ENCODE measurements around the gene TIAM1.

Gene TIAM1

DNA sequence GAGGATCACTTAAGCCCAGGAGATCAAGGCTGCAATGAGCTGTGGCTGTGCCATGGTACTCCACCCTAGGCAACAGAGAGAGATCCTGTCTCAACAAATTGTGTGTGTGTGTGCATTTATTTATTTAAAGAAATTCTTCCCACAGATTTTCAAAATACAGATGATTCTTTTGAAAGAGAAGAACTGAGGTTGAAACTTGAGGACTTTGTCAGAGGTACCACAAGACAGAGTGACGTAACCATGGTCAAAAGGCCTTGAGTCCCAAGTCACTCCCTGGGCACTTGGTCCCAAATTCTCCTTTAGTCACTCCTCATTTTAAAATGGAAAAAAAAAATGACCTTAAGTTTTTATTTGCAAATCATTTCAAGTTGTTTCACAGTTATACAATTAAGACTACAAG is 57.4 kb downstream of the TIAM1 start:
- no peak for DNase-seq (ENCODE audit: low read depth in 1 of 2, low spot score in 1 of 2)

GRCh38 chr21:31284797-31285397 is 59.2 kb downstream of the TIAM1 start:
- DNase-seq (ENCODE audit: low read depth in 1 of 2, low spot score in 1 of 2) = no peak

- DNase-seq (ENCODE audit: low read depth in 1 of 2, low spot score in 1 of 2) = no peak
These were observed 61.0 kb downstream of the TIAM1 start for GRCh38 chr21:31283025-31283424.

DNA sequence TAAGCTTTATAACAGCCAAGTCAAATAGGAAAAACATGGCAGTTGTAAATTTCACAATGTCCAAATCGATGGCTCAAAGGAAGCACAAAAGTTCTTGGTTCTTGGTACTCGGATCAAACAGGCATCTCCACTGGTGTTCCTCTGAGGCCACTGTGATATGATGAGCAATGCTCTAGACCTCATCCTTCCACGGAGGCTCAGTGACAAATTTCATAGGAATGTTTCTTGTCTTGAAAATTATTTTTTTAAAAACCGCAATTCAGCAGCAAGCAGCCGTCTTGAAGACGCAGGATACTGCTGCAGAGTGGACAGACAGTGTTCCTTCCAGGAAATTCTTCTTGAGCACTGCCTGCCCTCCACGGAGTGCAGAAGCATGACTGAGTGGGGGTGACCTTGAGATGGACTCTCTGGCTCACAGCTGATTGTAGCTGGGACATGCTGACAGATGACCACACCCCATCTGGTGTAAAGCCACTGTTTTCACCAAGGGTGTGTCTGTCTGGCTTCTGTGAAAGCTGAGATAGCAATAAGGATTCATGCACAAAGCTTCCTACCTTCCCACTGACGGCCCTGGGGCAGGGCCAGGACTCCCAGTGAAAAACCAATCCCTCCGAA is 61.9 kb downstream of the TIAM1 start:
- no peak for DNase-seq (ENCODE audit: low read depth in 1 of 2, low spot score in 1 of 2)

GRCh38 chr21:31281561-31281960 is 62.5 kb downstream of the TIAM1 start:
- no peak for DNase-seq (ENCODE audit: low read depth in 1 of 2, low spot score in 1 of 2)

GRCh38 chr21:31279986-31280385 is 64.1 kb downstream of the TIAM1 start:
- DNase-seq (ENCODE audit: low read depth in 1 of 2, low spot score in 1 of 2) = no peak

- DNase-seq (ENCODE audit: low read depth in 1 of 2, low spot score in 1 of 2) = no peak
These were observed 64.8 kb downstream of the TIAM1 start for GRCh38 chr21:31279214-31279613.

DNA sequence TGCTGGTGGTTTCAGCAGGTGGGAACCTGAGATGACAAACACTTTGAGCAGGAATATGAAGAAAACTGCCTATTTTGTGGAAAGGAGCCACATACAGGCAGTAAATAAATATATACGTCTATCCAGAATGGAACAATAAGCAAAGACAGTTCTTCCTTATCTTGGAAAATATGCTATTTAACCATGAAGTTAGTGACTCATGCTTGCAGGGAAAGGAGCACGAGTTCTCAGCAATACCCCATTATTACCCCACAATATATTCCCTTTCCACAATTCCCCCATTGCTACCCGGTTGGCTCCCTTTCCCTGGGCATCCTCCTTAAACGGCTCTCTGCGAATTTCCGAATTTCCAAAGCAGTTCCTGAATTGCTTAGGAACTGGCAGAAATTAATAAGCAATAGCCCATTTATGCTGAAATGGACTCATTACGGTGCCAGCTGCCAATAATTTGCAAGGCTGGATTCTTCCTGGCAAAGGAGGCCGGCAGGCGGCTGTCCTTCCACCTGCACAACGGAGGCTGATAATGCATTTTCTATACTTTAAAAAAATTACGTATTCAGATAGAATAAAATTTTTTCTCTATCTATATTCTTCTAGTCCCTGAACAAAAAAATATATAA is 65.4 kb downstream of the TIAM1 start:
- DNase-seq (ENCODE audit: low read depth in 1 of 2, low spot score in 1 of 2) = no peak

GRCh38 chr21:31276663-31277062 is 67.4 kb downstream of the TIAM1 start:
- DNase-seq (ENCODE audit: low read depth in 1 of 2, low spot score in 1 of 2) = no peak

DNA sequence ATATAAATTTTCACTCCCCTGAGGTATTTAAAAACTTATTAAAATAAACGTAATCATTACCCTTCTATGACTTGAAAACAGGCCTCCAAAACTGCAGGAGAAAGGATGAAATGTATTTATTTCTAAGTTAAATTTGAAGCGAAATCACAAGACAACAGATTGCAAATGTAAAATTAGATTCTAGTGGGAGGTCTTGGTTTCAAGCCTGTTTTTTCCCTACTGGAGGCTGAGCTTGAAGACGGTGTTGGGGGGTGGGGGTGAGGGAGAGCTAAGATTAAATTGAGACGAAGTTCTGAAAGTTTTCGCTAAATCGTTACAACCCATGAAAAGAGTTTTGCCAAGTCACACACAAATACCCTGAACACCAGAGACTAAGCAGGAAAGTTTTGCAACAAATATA is 68.2 kb downstream of the TIAM1 start:
- no peak for DNase-seq (ENCODE audit: low read depth in 1 of 2, low spot score in 1 of 2)

GRCh38 chr21:31273278-31273677 is 70.8 kb downstream of the TIAM1 start:
- no peak for DNase-seq (ENCODE audit: low read depth in 1 of 2, low spot score in 1 of 2)

- no peak for DNase-seq (ENCODE audit: low read depth in 1 of 2, low spot score in 1 of 2)
These were observed 76.0 kb downstream of the TIAM1 start for GRCh38 chr21:31268090-31268489.

GRCh38 chr21:31267644-31268043 is 76.4 kb downstream of the TIAM1 start:
- no peak for DNase-seq (ENCODE audit: low read depth in 1 of 2, low spot score in 1 of 2)

DNA sequence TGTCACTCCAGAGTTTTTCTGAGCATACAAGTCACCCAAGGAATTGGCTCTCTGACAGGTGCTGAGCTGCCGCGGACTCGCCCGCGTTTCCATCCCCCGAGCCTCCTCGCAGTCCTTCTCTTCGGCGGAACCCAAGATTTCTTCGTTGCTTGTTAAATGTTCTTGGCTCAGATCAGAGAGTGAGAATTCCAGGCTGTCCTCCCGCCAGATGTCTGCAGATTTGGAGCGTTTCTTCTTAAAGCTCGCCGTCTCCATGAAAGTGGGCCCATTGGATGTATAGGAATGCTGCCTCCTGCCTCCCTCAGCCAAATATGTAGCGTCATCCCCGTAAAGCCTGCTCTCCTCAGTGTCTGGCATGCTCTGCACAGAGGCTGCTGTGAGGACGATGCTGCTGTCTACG is 77.8 kb downstream of the TIAM1 start:
- DNase-seq (ENCODE audit: low read depth in 1 of 2, low spot score in 1 of 2) = no peak

DNA sequence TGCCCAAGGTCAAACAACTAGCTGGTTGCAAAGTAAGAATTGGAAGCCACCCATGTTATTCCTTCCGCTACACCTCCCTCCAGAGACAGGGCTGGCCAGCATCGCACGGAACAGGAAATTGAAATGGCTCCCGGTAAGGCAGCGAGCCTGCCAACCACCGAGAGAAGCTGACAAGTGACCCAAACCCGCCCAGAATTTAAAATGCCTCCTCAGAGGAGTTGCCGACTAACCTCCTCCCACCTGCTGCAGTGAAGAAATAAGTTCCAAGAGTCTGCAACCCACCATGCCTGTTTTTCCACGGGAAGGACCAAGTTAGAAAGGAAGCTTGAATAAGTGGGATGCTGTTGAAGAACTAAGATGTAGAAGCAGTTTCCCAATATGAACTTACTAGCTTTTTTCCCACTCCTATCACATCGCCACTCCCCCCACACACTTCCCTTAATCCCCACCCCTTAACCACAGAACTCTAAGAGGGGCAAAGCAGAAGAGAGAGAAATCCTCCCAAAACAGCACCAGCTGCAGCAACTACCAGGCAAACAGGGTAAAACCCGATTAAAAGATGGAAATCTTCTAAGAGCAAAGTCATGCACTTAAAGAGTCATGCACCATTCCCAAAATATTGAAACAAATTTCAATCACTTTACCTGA is 78.6 kb downstream of the TIAM1 start:
- DNase-seq (ENCODE audit: low read depth in 1 of 2, low spot score in 1 of 2) = no peak

- no peak for DNase-seq (ENCODE audit: low read depth in 1 of 2, low spot score in 1 of 2)
These were observed 79.5 kb downstream of the TIAM1 start for GRCh38 chr21:31264574-31264973.

- no peak for DNase-seq (ENCODE audit: low read depth in 1 of 2, low spot score in 1 of 2)
These were observed 81.3 kb downstream of the TIAM1 start for GRCh38 chr21:31262728-31263127.

DNA sequence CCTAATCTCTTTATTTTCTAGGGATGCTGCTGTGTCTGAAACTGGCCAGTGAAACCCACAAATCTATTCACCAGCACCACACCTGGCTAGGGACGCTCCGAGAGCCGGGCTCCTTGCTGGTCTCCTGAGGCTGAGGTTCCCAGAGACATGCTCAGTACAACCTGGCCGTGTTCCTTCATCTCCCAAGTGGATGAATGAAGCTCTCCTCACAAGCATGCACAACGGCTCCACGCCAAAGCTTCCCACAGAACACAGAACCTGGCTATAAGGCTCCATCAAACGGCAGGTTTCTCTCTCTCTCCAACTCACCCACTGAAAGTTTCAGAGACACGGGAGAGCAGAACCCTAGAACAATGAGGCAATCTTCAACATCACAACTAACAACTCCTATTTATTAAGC is 82.3 kb downstream of the TIAM1 start:
- no peak for DNase-seq (ENCODE audit: low read depth in 1 of 2, low spot score in 1 of 2)

DNA sequence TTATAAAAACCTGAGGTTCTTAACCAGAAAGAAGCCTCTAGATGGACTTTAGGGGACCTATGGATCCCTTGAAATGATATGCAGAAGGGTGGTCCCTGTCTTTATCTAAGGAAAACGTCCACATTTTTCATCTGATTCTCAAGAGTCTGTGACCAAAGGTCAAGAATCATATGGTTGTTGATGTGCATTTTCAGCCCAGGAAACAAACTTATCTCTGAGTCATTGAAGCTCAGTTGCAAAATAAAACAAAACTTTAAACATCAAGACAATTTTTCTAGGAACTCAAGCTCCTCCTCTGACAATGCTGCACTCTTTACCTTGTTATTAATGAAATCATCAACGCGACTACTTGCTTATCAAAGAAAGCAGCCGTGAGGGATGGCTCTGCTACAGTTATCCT is 83.3 kb downstream of the TIAM1 start:
- DNase-seq (ENCODE audit: low read depth in 1 of 2, low spot score in 1 of 2) = no peak

GRCh38 chr21:31258073-31258472 is 86.0 kb downstream of the TIAM1 start:
- no peak for DNase-seq (ENCODE audit: low read depth in 1 of 2, low spot score in 1 of 2)

DNA sequence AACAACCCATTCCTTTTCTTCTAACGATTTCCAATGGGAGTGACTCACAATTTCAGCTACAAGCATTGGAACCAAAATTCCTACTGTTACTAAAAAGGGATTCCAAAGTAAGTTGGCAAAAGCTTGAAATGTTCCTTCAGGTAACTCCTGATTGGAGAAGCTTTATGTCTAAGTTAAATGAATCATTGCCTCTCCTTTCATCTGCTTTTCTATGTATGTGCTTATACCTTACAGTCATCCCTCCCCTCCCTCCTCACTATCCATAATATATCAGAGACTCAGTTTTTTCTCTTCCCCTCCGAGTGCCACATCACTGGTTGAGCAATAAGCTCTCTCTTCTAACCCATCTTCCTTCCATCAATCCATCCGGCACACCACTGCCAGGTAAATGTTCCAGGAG is 86.8 kb downstream of the TIAM1 start:
- no peak for DNase-seq (ENCODE audit: low read depth in 1 of 2, low spot score in 1 of 2)

DNA sequence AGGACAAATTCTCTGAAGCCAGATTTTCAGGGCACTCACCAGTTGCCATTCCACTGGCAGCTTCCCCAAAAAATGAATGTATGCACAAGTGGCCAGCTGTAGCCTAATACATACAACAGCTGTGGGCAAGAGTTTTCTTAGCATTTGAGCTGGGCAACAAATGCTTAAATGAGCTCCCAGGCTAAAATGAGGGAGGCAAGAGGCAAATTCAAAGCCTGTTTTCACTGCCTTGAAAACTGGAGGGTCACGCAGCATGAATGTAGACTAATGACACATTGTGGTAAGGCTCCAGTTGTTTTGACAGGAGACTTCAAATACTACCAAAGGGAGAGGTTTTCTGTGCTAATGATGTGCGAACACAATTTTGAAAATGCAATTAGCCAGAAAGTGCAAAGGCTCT is 88.2 kb downstream of the TIAM1 start:
- DNase-seq (ENCODE audit: low read depth in 1 of 2, low spot score in 1 of 2) = no peak

Data from activated CD4-positive, alpha-beta T cell treated with anti-CD3 and anti-CD28 coated beads, Interleukin-2, amount 50 U/mL, for 24 hours (primary cell).